Measurements from ENCODE around the gene RBSN.

The RBSN gene

GRCh38 chr3:15099364-15100098, 583 bp upstream of the RBSN start:
- H3K9ac ChIP-seq (ENCODE audit: low read length in 2 of 2) = peak overlapping the region; percentile 86 to 93
- H3K4me1 ChIP-seq (ENCODE audit: control insufficient read depth, insufficient read depth, low read length) = peaks cover 25% of the 10 kb centered on the region
- no peaks in the 10 kb centered on the region for H3K9me3 ChIP-seq (ENCODE audit: control insufficient read depth in 2 of 2, low read length in 2 of 2)
- peaks cover 13 to 15% of the 10 kb centered on the region in 2 donors for H3K36me3 ChIP-seq (ENCODE audit: control insufficient read depth in 2 of 2, insufficient read depth in 2 of 2, low read length in 2 of 2)
- peak overlapping the region; percentile 88 for H3K27ac ChIP-seq (ENCODE audit: low read length)
- H3K27me3 ChIP-seq (ENCODE audit: control insufficient read depth in 1 of 2, insufficient read depth in 2 of 2, low read length in 2 of 2) = no peaks in the 10 kb centered on the region
- peak overlapping the region; percentile 99 for H3K4me3 ChIP-seq (ENCODE audit: low read length in 2 of 2)

GRCh38 chr3:15097891-15098290, 1.1 kb downstream of the RBSN start:
- peak overlapping the region; percentile 99 for H3K4me3 ChIP-seq (ENCODE audit: low read length in 2 of 2)
- H3K27ac ChIP-seq (ENCODE audit: low read length) = no peak overlapping the region
- H3K9ac ChIP-seq (ENCODE audit: low read length in 2 of 2) = peak overlapping the region; percentile 86 to 93
- H3K36me3 ChIP-seq (ENCODE audit: control insufficient read depth in 2 of 2, insufficient read depth in 2 of 2, low read length in 2 of 2) = peaks cover 19 to 23% of the 10 kb centered on the region in 2 donors
- H3K27me3 ChIP-seq (ENCODE audit: control insufficient read depth in 1 of 2, insufficient read depth in 2 of 2, low read length in 2 of 2) = no peaks in the 10 kb centered on the region
- H3K9me3 ChIP-seq (ENCODE audit: control insufficient read depth in 2 of 2, low read length in 2 of 2) = no peaks in the 10 kb centered on the region
- peaks cover 21% of the 10 kb centered on the region for H3K4me1 ChIP-seq (ENCODE audit: control insufficient read depth, insufficient read depth, low read length)

GRCh38 chr3:15096046-15096445, 2.9 kb downstream of the RBSN start:
- H3K4me1 ChIP-seq (ENCODE audit: control insufficient read depth, insufficient read depth, low read length) = peaks cover 13% of the 10 kb centered on the region
- H3K36me3 ChIP-seq (ENCODE audit: control insufficient read depth in 2 of 2, insufficient read depth in 2 of 2, low read length in 2 of 2) = peaks cover 28% of the 10 kb centered on the region in 2 donors
- H3K27ac ChIP-seq (ENCODE audit: low read length) = no peak overlapping the region

GRCh38 chr3:15094187-15094875, 4.6 kb downstream of the RBSN start:
- Histone ChIP-seq H3K9me3 (ENCODE audit: control insufficient read depth in 2 of 2, low read length in 2 of 2) (no peaks in the 10 kb centered on the region), H3K36me3 (ENCODE audit: control insufficient read depth in 2 of 2, insufficient read depth in 2 of 2, low read length in 2 of 2) (peaks cover 35 to 37% of the 10 kb centered on the region in 2 donors), H3K27ac (ENCODE audit: low read length) (no peak overlapping the region), H3K4me3 (ENCODE audit: low read length in 2 of 2) (no peak overlapping the region), H3K27me3 (ENCODE audit: control insufficient read depth in 1 of 2, insufficient read depth in 2 of 2, low read length in 2 of 2) (no peaks in the 10 kb centered on the region), H3K4me1 (ENCODE audit: control insufficient read depth, insufficient read depth, low read length) (peaks cover 6% of the 10 kb centered on the region), H3K9ac (ENCODE audit: low read length in 2 of 2) (no peak overlapping the region)

More at GRCh38 chr3:15096046-15096445, 2.9 kb downstream of the RBSN start:
- Histone ChIP-seq H3K9me3 (ENCODE audit: control insufficient read depth in 2 of 2, low read length in 2 of 2) (no peaks in the 10 kb centered on the region), H3K27me3 (ENCODE audit: control insufficient read depth in 1 of 2, insufficient read depth in 2 of 2, low read length in 2 of 2) (no peaks in the 10 kb centered on the region), H3K4me3 (ENCODE audit: low read length in 2 of 2) (no peak overlapping the region), H3K9ac (ENCODE audit: low read length in 2 of 2) (no peak overlapping the region)

GRCh38 chr3:15092686-15093085, 6.3 kb downstream of the RBSN start:
- H3K4me1 ChIP-seq (ENCODE audit: control insufficient read depth, insufficient read depth, low read length) = peaks cover 2% of the 10 kb centered on the region
- no peaks in the 10 kb centered on the region for H3K9me3 ChIP-seq (ENCODE audit: control insufficient read depth in 2 of 2, low read length in 2 of 2)
- no peak overlapping the region for H3K9ac ChIP-seq (ENCODE audit: low read length in 2 of 2)
- no peaks in the 10 kb centered on the region for H3K27me3 ChIP-seq (ENCODE audit: control insufficient read depth in 1 of 2, insufficient read depth in 2 of 2, low read length in 2 of 2)
- no peak overlapping the region for H3K27ac ChIP-seq (ENCODE audit: low read length)
- no peak overlapping the region for H3K4me3 ChIP-seq (ENCODE audit: low read length in 2 of 2)
- H3K36me3 ChIP-seq (ENCODE audit: control insufficient read depth in 2 of 2, insufficient read depth in 2 of 2, low read length in 2 of 2) = peaks cover 37 to 40% of the 10 kb centered on the region in 2 donors

GRCh38 chr3:15091575-15091974, 7.4 kb downstream of the RBSN start:
- Histone ChIP-seq H3K4me1 (ENCODE audit: control insufficient read depth, insufficient read depth, low read length) (no peaks in the 10 kb centered on the region), H3K27me3 (ENCODE audit: control insufficient read depth in 1 of 2, insufficient read depth in 2 of 2, low read length in 2 of 2) (no peaks in the 10 kb centered on the region), H3K36me3 (ENCODE audit: control insufficient read depth in 2 of 2, insufficient read depth in 2 of 2, low read length in 2 of 2) (peaks cover 42% of the 10 kb centered on the region in 2 donors), H3K4me3 (ENCODE audit: low read length in 2 of 2) (no peak overlapping the region), H3K27ac (ENCODE audit: low read length) (no peak overlapping the region), H3K9ac (ENCODE audit: low read length in 2 of 2) (no peak overlapping the region), H3K9me3 (ENCODE audit: control insufficient read depth in 2 of 2, low read length in 2 of 2) (no peaks in the 10 kb centered on the region)

GRCh38 chr3:15089201-15089600, 9.7 kb downstream of the RBSN start:
- H3K4me1 ChIP-seq (ENCODE audit: control insufficient read depth, insufficient read depth, low read length) = no peaks in the 10 kb centered on the region
- no peaks in the 10 kb centered on the region for H3K9me3 ChIP-seq (ENCODE audit: control insufficient read depth in 2 of 2, low read length in 2 of 2)
- no peak overlapping the region for H3K27ac ChIP-seq (ENCODE audit: low read length)
- H3K27me3 ChIP-seq (ENCODE audit: control insufficient read depth in 1 of 2, insufficient read depth in 2 of 2, low read length in 2 of 2) = no peaks in the 10 kb centered on the region
- H3K9ac ChIP-seq (ENCODE audit: low read length in 2 of 2) = no peak overlapping the region
- peaks cover 41 to 42% of the 10 kb centered on the region in 2 donors for H3K36me3 ChIP-seq (ENCODE audit: control insufficient read depth in 2 of 2, insufficient read depth in 2 of 2, low read length in 2 of 2)
- H3K4me3 ChIP-seq (ENCODE audit: low read length in 2 of 2) = no peak overlapping the region

GRCh38 chr3:15086699-15087098, 12.2 kb downstream of the RBSN start:
- Histone ChIP-seq H3K4me1 (ENCODE audit: control insufficient read depth, insufficient read depth, low read length) (no peaks in the 10 kb centered on the region), H3K9ac (ENCODE audit: low read length in 2 of 2) (no peak overlapping the region), H3K36me3 (ENCODE audit: control insufficient read depth in 2 of 2, insufficient read depth in 2 of 2, low read length in 2 of 2) (peaks cover 57 to 58% of the 10 kb centered on the region in 2 donors), H3K27me3 (ENCODE audit: control insufficient read depth in 1 of 2, insufficient read depth in 2 of 2, low read length in 2 of 2) (no peaks in the 10 kb centered on the region), H3K27ac (ENCODE audit: low read length) (no peak overlapping the region), H3K9me3 (ENCODE audit: control insufficient read depth in 2 of 2, low read length in 2 of 2) (no peaks in the 10 kb centered on the region), H3K4me3 (ENCODE audit: low read length in 2 of 2) (no peak overlapping the region)

- H3K9me3 ChIP-seq (ENCODE audit: control insufficient read depth in 2 of 2, low read length in 2 of 2) = no peaks in the 10 kb centered on the region
- H3K27ac ChIP-seq (ENCODE audit: low read length) = no peak overlapping the region
- H3K4me3 ChIP-seq (ENCODE audit: low read length in 2 of 2) = no peak overlapping the region
- H3K9ac ChIP-seq (ENCODE audit: low read length in 2 of 2) = no peak overlapping the region
- H3K4me1 ChIP-seq (ENCODE audit: control insufficient read depth, insufficient read depth, low read length) = no peaks in the 10 kb centered on the region
- H3K27me3 ChIP-seq (ENCODE audit: control insufficient read depth in 1 of 2, insufficient read depth in 2 of 2, low read length in 2 of 2) = no peaks in the 10 kb centered on the region
- peaks cover 58% of the 10 kb centered on the region in 2 donors for H3K36me3 ChIP-seq (ENCODE audit: control insufficient read depth in 2 of 2, insufficient read depth in 2 of 2, low read length in 2 of 2)
Measured at GRCh38 chr3:15086263-15086662, 12.7 kb downstream of the RBSN start.

- no peak overlapping the region for H3K4me3 ChIP-seq (ENCODE audit: low read length in 2 of 2)
- H3K36me3 ChIP-seq (ENCODE audit: control insufficient read depth in 2 of 2, insufficient read depth in 2 of 2, low read length in 2 of 2) = peaks cover 63 to 67% of the 10 kb centered on the region in 2 donors
- H3K9me3 ChIP-seq (ENCODE audit: control insufficient read depth in 2 of 2, low read length in 2 of 2) = no peaks in the 10 kb centered on the region
- no peak overlapping the region for H3K9ac ChIP-seq (ENCODE audit: low read length in 2 of 2)
- no peak overlapping the region for H3K27ac ChIP-seq (ENCODE audit: low read length)
- no peaks in the 10 kb centered on the region for H3K27me3 ChIP-seq (ENCODE audit: control insufficient read depth in 1 of 2, insufficient read depth in 2 of 2, low read length in 2 of 2)
- no peaks in the 10 kb centered on the region for H3K4me1 ChIP-seq (ENCODE audit: control insufficient read depth, insufficient read depth, low read length)
Measured at GRCh38 chr3:15083252-15083651, 15.7 kb downstream of the RBSN start.
